Measurements from ENCODE around the gene TKT.

DNA sequence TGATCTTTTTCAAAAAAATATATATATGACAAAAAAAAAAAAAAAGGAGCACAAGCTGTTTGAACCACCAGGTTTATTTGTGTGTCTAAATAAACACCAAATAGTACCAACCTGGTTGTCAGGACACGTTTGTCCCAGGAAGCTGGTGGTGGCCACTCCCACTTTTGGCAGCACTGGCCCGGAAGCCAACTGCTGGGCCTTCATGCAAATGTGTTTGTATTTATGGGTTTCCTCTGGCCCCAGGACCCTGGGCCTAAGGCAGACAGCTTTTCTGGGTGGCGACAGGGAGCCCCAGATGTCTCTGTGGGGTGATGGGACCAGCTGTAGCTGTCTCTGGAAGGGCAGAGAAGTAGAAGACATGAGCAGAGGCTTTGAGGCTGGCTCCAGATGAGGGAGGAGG, 63.2 kb downstream of the TKT start:
- no peak; the same call in 1 of the 2 replicates for TF ChIP-seq POLR2AphosphoS5 (IDR thresholded peaks at IDR 0.05; ENCODE audit: low read depth)
- TF ChIP-seq, protein P1, sequence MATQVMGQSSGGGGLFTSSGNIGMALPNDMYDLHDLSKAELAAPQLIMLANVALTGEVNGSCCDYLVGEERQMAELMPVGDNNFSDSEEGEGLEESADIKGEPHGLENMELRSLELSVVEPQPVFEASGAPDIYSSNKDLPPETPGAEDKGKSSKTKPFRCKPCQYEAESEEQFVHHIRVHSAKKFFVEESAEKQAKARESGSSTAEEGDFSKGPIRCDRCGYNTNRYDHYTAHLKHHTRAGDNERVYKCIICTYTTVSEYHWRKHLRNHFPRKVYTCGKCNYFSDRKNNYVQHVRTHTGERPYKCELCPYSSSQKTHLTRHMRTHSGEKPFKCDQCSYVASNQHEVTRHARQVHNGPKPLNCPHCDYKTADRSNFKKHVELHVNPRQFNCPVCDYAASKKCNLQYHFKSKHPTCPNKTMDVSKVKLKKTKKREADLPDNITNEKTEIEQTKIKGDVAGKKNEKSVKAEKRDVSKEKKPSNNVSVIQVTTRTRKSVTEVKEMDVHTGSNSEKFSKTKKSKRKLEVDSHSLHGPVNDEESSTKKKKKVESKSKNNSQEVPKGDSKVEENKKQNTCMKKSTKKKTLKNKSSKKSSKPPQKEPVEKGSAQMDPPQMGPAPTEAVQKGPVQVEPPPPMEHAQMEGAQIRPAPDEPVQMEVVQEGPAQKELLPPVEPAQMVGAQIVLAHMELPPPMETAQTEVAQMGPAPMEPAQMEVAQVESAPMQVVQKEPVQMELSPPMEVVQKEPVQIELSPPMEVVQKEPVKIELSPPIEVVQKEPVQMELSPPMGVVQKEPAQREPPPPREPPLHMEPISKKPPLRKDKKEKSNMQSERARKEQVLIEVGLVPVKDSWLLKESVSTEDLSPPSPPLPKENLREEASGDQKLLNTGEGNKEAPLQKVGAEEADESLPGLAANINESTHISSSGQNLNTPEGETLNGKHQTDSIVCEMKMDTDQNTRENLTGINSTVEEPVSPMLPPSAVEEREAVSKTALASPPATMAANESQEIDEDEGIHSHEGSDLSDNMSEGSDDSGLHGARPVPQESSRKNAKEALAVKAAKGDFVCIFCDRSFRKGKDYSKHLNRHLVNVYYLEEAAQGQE (IDR thresholded peaks at IDR 0.05; ENCODE audit: insufficient replicate concordance, low read depth): no peak
- TF ChIP-seq, protein P2, sequence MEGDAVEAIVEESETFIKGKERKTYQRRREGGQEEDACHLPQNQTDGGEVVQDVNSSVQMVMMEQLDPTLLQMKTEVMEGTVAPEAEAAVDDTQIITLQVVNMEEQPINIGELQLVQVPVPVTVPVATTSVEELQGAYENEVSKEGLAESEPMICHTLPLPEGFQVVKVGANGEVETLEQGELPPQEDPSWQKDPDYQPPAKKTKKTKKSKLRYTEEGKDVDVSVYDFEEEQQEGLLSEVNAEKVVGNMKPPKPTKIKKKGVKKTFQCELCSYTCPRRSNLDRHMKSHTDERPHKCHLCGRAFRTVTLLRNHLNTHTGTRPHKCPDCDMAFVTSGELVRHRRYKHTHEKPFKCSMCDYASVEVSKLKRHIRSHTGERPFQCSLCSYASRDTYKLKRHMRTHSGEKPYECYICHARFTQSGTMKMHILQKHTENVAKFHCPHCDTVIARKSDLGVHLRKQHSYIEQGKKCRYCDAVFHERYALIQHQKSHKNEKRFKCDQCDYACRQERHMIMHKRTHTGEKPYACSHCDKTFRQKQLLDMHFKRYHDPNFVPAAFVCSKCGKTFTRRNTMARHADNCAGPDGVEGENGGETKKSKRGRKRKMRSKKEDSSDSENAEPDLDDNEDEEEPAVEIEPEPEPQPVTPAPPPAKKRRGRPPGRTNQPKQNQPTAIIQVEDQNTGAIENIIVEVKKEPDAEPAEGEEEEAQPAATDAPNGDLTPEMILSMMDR (IDR thresholded peaks at IDR 0.05; ENCODE audit: insufficient read depth, low read length): no peak
- no peak for TF ChIP-seq GABPA (IDR thresholded peaks at IDR 0.05; ENCODE audit: low read depth)

All from HL-60 (cell line).